Measurements from ENCODE around the gene NPAS3.

The NPAS3 gene

GRCh38 chr14:33680873-33681272, 742.2 kb downstream of the NPAS3 start:
- Histone ChIP-seq H3K27me3 (ENCODE audit: low read depth, low read length) (no peaks in the 10 kb centered on the region), H2AFZ (ENCODE audit: low read depth, low read length) (no peak overlapping the region), H3K36me3 (replicated peaks; ENCODE audit: low read depth, low read length) (no peaks in the 10 kb centered on the region), H3K4me2 (ENCODE audit: low read length) (peak overlapping the region; percentile 44), H3K27ac (ENCODE audit: low read length) (no peak overlapping the region), H3K4me1 (ENCODE audit: low read length) (peaks cover 21% of the 10 kb centered on the region), H3K79me2 (ENCODE audit: low read length) (no peaks in the 10 kb centered on the region), H3K9me3 (ENCODE audit: insufficient read depth, low read length) (no peaks in the 10 kb centered on the region), H3K9ac (ENCODE audit: low read length) (no peak overlapping the region), H3K4me3 (ENCODE audit: low read length) (no peak overlapping the region), H4K20me1 (ENCODE audit: insufficient read depth, low read length) (no peaks in the 10 kb centered on the region)
- no peak for TF ChIP-seq CTCF (IDR thresholded peaks at IDR 0.05; ENCODE audit: low read depth, low read length)
- TF ChIP-seq EZH2phosphoT487 (IDR thresholded peaks at IDR 0.05; ENCODE audit: low read depth), result no peak

GRCh38 chr14:33682760-33683159, 744.1 kb downstream of the NPAS3 start:
- H3K27me3 ChIP-seq (ENCODE audit: low read depth, low read length), result no peaks in the 10 kb centered on the region
- H3K27ac ChIP-seq (ENCODE audit: low read length), result no peak overlapping the region
- H2AFZ ChIP-seq (ENCODE audit: low read depth, low read length), result no peak overlapping the region
- H3K36me3 ChIP-seq (replicated peaks; ENCODE audit: low read depth, low read length), result no peaks in the 10 kb centered on the region
- peaks cover 14% of the 10 kb centered on the region for H3K4me1 ChIP-seq (ENCODE audit: low read length)
- H3K9me3 ChIP-seq (ENCODE audit: insufficient read depth, low read length), result no peaks in the 10 kb centered on the region
- H3K9ac ChIP-seq (ENCODE audit: low read length), result no peak overlapping the region
- no peaks in the 10 kb centered on the region for H3K79me2 ChIP-seq (ENCODE audit: low read length)
- H3K4me3 ChIP-seq (ENCODE audit: low read length), result no peak overlapping the region
- no peak for TF ChIP-seq EZH2phosphoT487 (IDR thresholded peaks at IDR 0.05; ENCODE audit: low read depth)
- TF ChIP-seq CTCF (IDR thresholded peaks at IDR 0.05; ENCODE audit: low read depth, low read length), result no peak
- H3K4me2 ChIP-seq (ENCODE audit: low read length), result no peak overlapping the region
- no peaks in the 10 kb centered on the region for H4K20me1 ChIP-seq (ENCODE audit: insufficient read depth, low read length)

- Histone ChIP-seq H3K9me3 (ENCODE audit: insufficient read depth, low read length) (no peaks in the 10 kb centered on the region), H3K9ac (ENCODE audit: low read length) (no peak overlapping the region), H3K4me2 (ENCODE audit: low read length) (no peak overlapping the region), H3K27ac (ENCODE audit: low read length) (no peak overlapping the region), H2AFZ (ENCODE audit: low read depth, low read length) (no peak overlapping the region), H3K36me3 (replicated peaks; ENCODE audit: low read depth, low read length) (no peaks in the 10 kb centered on the region), H3K79me2 (ENCODE audit: low read length) (no peaks in the 10 kb centered on the region), H3K4me3 (ENCODE audit: low read length) (no peak overlapping the region), H3K27me3 (ENCODE audit: low read depth, low read length) (no peaks in the 10 kb centered on the region), H4K20me1 (ENCODE audit: insufficient read depth, low read length) (no peaks in the 10 kb centered on the region), H3K4me1 (ENCODE audit: low read length) (peaks cover 11% of the 10 kb centered on the region)
- TF ChIP-seq CTCF (IDR thresholded peaks at IDR 0.05; ENCODE audit: low read depth, low read length), result no peak
- TF ChIP-seq EZH2phosphoT487 (IDR thresholded peaks at IDR 0.05; ENCODE audit: low read depth), result no peak
Measured at GRCh38 chr14:33685026-33685425, 746.3 kb downstream of the NPAS3 start.

DNA sequence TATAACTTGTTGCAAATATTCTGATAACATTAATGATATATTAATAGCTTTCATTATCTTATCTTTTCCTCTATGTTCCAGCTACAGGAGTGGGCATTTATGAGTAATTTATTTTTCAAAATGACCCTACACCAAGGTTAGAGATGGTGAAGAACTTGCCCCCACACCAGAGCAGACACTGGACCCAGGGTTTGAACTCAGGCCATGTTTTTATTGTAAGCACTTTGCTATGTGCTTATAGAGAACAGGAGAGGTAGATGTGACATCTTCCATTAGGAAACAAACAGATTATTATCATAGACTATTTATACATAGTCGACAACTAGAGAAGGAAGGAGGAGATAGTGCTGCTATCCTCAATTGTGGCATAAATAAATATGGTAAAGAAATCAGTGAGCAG, 747.0 kb downstream of the NPAS3 start:
- Histone ChIP-seq H2AFZ (ENCODE audit: low read depth, low read length) (no peak overlapping the region), H3K4me2 (ENCODE audit: low read length) (no peak overlapping the region), H3K27ac (ENCODE audit: low read length) (no peak overlapping the region), H3K9ac (ENCODE audit: low read length) (no peak overlapping the region), H3K79me2 (ENCODE audit: low read length) (no peaks in the 10 kb centered on the region), H3K36me3 (replicated peaks; ENCODE audit: low read depth, low read length) (no peaks in the 10 kb centered on the region), H3K4me3 (ENCODE audit: low read length) (no peak overlapping the region), H3K27me3 (ENCODE audit: low read depth, low read length) (no peaks in the 10 kb centered on the region), H4K20me1 (ENCODE audit: insufficient read depth, low read length) (no peaks in the 10 kb centered on the region), H3K4me1 (ENCODE audit: low read length) (peaks cover 4% of the 10 kb centered on the region), H3K9me3 (ENCODE audit: insufficient read depth, low read length) (no peaks in the 10 kb centered on the region)
- TF ChIP-seq CTCF (IDR thresholded peaks at IDR 0.05; ENCODE audit: low read depth, low read length), result no peak
- TF ChIP-seq EZH2phosphoT487 (IDR thresholded peaks at IDR 0.05; ENCODE audit: low read depth), result no peak

All from OCI-LY3 (cell line).